GM23248 (cell line): ENCODE results near the gene CYB5R2. TPM values are rescaled to one million over a fixed set of nuclear protein-coding genes. Genes with fewer than 3 reads are reported as not detected.
A peak's percentile ranks its signal among the peaks of the same experiment; 100 is the strongest.

Experiments
- DNase-seq: peaks from one replicate; pipeline ENCODE4 v3.0.0-alpha.2; 2015
- H2AFZ ChIP-seq: fragments of 200-600 bp; sonication (generic); 2 replicates; pipeline ENCODE4 v1.6.1; 2016; ENCODE audit warnings: antibody characterized with exemption
- H3F3A ChIP-seq: fragments of 200-600 bp; sonication (generic); 2 replicates; pipeline ENCODE4 v1.6.1; 2016; ENCODE audit warnings: mild to moderate bottlenecking, antibody characterized with exemption, mixed run types; ENCODE audit not compliant: insufficient read depth
- H3K27ac ChIP-seq: fragments of 200-600 bp; sonication (generic); 2 replicates; pipeline ENCODE4 v1.5.1; 2016; ENCODE audit warnings: mild to moderate bottlenecking
- H3K27me3 ChIP-seq: fragments of 200-600 bp; sonication (generic); replicated peaks from 2 replicates; pipeline ENCODE4 v1.6.1; 2016; ENCODE audit warnings: mild to moderate bottlenecking; ENCODE audit not compliant: insufficient read depth
- H3K36me3 ChIP-seq: fragments of 200-600 bp; sonication (generic); 2 replicates; pipeline ENCODE4 v1.6.1; 2016; ENCODE audit warnings: low read depth, mild to moderate bottlenecking
- H3K4me1 ChIP-seq: fragments of 200-600 bp; sonication (generic); 2 replicates; pipeline ENCODE4 v1.6.1; 2016; ENCODE audit warnings: mild to moderate bottlenecking; ENCODE audit not compliant: insufficient read depth
- H3K4me2 ChIP-seq: fragments of 200-600 bp; sonication (generic); one replicate; pipeline ENCODE4 v1.6.1; 2016; ENCODE audit warnings: mild to moderate bottlenecking; ENCODE audit not compliant: unreplicated experiment
- H3K4me3 ChIP-seq: fragments of 200-600 bp; sonication (generic); 2 replicates; pipeline ENCODE4 v1.5.1; 2016; ENCODE audit warnings: mild to moderate bottlenecking
- H3K79me2 ChIP-seq: fragments of 200-600 bp; sonication (generic); 2 replicates; pipeline ENCODE4 v1.6.1; 2016; ENCODE audit warnings: mild to moderate bottlenecking; ENCODE audit not compliant: insufficient read depth
- H3K9ac ChIP-seq: fragments of 200-600 bp; sonication (generic); 2 replicates; pipeline ENCODE4 v1.6.1; 2016; ENCODE audit warnings: mild to moderate bottlenecking
- H3K9me2 ChIP-seq: fragments of 200-600 bp; sonication (generic); 2 replicates; pipeline ENCODE4 v1.6.1; 2016; ENCODE audit warnings: mixed run types, mild to moderate bottlenecking, moderate library complexity; ENCODE audit not compliant: insufficient read depth
- H3K9me3 ChIP-seq: fragments of 200-600 bp; sonication (generic); one replicate; pipeline ENCODE4 v1.6.1; 2017; ENCODE audit warnings: low read depth
- H4K20me1 ChIP-seq: fragments of 200-600 bp; sonication (generic); 2 replicates; pipeline ENCODE4 v1.6.0; 2016; ENCODE audit not compliant: insufficient read depth
- EZH2 ChIP-seq: fragments of 200-600 bp; sonication (generic); IDR thresholded peaks from 2 replicates; pipeline ENCODE4 v1.6.1; 2018; ENCODE audit warnings: antibody characterized with exemption, mild to moderate bottlenecking; ENCODE audit not compliant: insufficient read depth, poor library complexity, severe bottlenecking
- EZH2phosphoT487 ChIP-seq: fragments of 200-600 bp; sonication (generic); IDR thresholded peaks from 2 replicates; pipeline ENCODE4 v1.6.1; 2018; ENCODE audit warnings: antibody characterized with exemption, moderate library complexity, mild to moderate bottlenecking, low read depth; ENCODE audit not compliant: insufficient read depth
- WGBS, 2 experiments: methylation state at CpG; one replicate each; pipeline ENCODE4 v1.1.6; 2015 to 2017; ENCODE audit warnings: low lambda C conversion rate in 2 of 2, low coverage in 1 of 2; ENCODE audit errors: missing lambda C conversion rate in 2 of 2; 5-methylcytosine and 5-hydroxymethylcytosine counted together
- in situ Hi-C: fragments of 300-500 bp; cut with MboI; formaldehyde crosslinking; loops from 2 replicates; pipeline ENCODE4 v1.15.0; 2020
- polyA plus RNA-seq: library from polyadenylated mRNA; unstranded; fragments of >200 nt; fragmentation: Nextera tagmentation; extraction: Ambion mirVana; gene quantifications from 2 replicates; pipeline ENCODE4 v1.2.1, GENCODE V29; 2016
- total RNA-seq: library from RNA; depleted of rRNA; stranded (reverse); fragments of >200 nt; shearing (Covaris generic); gene quantifications from 2 replicates; pipeline ENCODE4 v1.2.3, GENCODE V29; 2014

The CYB5R2 gene
- total and polyA plus RNA-seq, 2 experiments from 2014 or later: 6.2 to 16.4 TPM

DNA sequence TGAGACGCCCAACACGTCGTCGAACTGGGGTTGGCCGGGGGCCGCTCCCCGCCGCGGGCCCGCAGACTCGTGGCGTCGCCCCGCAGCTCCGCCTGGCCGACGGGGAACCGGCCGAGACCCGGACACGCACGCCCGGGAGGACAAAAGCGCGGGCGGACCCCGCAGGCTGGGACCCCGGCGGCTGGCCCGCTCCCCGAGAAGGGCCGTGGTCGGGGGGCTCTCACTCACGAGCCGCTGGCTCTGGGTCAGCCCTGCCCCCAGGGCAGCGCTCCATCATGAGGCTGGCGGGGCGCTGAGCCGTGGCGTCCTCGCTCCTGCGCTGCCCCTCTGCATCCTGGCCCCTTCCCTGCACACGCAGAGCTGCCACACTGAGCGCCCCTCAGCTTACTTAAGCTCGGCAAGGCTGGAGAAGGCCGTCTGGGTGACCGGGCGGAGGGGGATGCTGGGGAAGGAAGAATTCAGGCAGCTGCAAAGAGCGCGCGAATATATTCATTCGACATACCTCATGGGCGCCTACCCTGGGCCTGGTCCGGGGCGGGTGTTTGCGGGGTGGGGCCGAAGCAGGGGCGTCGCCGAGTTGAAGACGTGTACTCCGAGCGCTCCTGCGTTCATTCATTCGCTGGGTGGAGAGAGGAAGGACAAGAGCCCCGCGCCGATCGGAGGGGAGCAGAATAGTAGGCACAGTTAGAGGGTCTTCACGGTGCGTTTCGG is 579 bp upstream of the CYB5R2 start:
- DNase-seq: peak; percentile 48
- Histone ChIP-seq H3K79me2 (no peaks in the 10 kb centered on the region), H2AFZ (peak overlapping the region; percentile 77), H3F3A (peaks cover 32% of the 10 kb centered on the region), H3K27me3 (no peaks in the 10 kb centered on the region), H3K9me3 (no peaks in the 10 kb centered on the region), H3K9ac (peak overlapping the region; percentile 68), H3K9me2 (no peaks in the 10 kb centered on the region), H3K4me3 (peak overlapping the region; percentile 67), H3K4me1 (peaks cover 17% of the 10 kb centered on the region), H3K36me3 (no peaks in the 10 kb centered on the region), H3K27ac (no peak overlapping the region), H4K20me1 (no peaks in the 10 kb centered on the region), H3K4me2 (peak overlapping the region; percentile 51)
- WGBS, 2 experiments: 10 to 11% methylated on average over 70 to 72 of the region's 72 CpGs
- no peak for TF ChIP-seq EZH2
- no peak for TF ChIP-seq EZH2phosphoT487
- in situ Hi-C loops: no loop called here

DNA sequence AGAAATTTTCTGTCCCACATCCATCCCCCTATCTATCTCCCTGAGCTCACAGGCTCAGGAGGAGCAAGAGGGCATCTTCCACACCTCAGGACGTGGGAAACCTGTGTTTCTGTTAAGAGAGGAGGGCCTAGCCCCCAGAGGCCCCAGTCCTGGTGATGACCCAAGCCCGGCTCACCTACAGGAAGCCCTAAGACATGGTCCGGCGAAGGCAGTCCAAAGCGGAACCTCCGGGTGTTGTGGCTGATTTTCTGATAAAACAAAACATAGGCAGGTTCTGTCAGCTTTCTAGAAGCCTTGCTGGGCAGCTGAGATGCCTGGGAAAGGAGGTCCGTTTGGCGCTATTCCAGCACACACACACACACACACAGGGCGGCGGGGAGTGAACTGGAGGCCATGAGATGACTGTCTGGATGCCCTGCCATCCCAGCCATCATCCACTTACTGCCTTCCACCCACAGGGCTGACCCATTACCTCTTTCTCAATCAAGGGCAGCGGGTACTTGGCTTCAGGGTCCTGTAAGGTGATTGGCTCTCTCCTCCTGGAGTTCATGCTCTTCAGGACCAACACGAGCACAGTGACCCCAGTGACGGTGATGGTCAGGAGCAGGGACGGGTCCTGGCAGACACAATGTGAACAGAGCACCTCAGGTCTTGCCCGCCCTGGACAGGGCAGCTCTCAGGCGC is 882 bp downstream of the CYB5R2 start:
- H3K27ac ChIP-seq: no peak overlapping the region
- H2AFZ ChIP-seq: no peak overlapping the region
- no peaks in the 10 kb centered on the region for H3K9me2 ChIP-seq
- peaks cover 28% of the 10 kb centered on the region for H3F3A ChIP-seq
- no peak overlapping the region for H3K4me2 ChIP-seq
- H3K9ac ChIP-seq: no peak overlapping the region
- peaks cover 14% of the 10 kb centered on the region for H3K4me1 ChIP-seq
- TF ChIP-seq EZH2: no peak
- TF ChIP-seq EZH2phosphoT487: no peak
- WGBS, 2 experiments: 94 to 95% methylated on average over 16 of the region's 16 CpGs
- H3K4me3 ChIP-seq: no peak overlapping the region
- in situ Hi-C loops: no loop called here
- DNase-seq: no peak
- no peaks in the 10 kb centered on the region for H3K36me3 ChIP-seq
- no peaks in the 10 kb centered on the region for H3K27me3 ChIP-seq
- H3K79me2 ChIP-seq: no peaks in the 10 kb centered on the region
- H3K9me3 ChIP-seq: no peaks in the 10 kb centered on the region
- no peaks in the 10 kb centered on the region for H4K20me1 ChIP-seq

DNA sequence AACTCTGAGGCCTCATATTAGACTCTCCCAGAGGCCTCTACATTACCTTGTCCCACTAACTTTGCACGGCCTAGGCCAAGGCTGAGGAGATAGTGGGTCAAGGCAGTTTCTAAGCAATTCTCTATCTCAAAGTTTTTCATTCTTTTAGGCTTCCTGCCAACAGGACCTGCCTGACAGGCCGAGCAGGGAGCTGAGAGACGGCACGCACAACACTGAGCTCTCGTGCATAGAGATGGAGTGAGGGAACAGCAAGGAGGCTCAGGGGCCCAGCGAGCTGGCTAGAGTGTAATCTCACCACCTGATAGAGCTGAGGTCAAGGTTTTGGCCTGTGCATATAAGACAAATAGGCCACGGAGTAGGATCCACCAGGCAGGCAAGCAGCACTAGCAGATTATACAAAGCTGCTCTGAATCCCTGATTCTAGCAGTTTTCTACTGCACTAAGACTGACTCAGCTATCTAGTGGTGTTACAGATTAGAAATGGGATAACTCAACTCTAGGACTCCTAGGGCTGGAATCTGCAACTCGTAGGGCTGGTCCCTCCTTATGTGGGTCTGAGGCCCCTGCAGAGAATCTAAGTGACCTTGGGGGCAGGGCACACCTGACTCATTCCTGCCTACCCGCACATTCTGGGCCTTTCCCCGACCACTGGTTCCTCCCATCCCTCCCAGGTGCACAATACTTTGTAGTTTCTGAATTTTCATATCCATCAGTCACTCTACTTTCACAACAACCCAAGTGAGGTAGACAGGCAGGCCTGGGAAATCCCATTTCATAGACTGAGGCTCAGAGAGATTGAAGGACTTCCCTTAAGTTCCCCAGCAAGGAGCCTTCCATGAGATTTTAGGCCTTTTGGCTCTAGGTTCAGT is 1.7 kb downstream of the CYB5R2 start:
- H2AFZ ChIP-seq: no peak overlapping the region
- peaks cover 20% of the 10 kb centered on the region for H3F3A ChIP-seq
- no peaks in the 10 kb centered on the region for H3K9me2 ChIP-seq
- H3K4me3 ChIP-seq: no peak overlapping the region
- H3K27me3 ChIP-seq: no peaks in the 10 kb centered on the region
- in situ Hi-C loops: no loop called here
- H3K9ac ChIP-seq: no peak overlapping the region
- H3K9me3 ChIP-seq: no peaks in the 10 kb centered on the region
- TF ChIP-seq EZH2 (no peak), EZH2phosphoT487 (no peak)
- peaks cover 5% of the 10 kb centered on the region for H3K4me1 ChIP-seq
- 89 to 94% methylated on average over 10 of the region's 10 CpGs for WGBS, 2 experiments
- no peak overlapping the region for H3K27ac ChIP-seq
- no peaks in the 10 kb centered on the region for H3K36me3 ChIP-seq
- H3K79me2 ChIP-seq: no peaks in the 10 kb centered on the region
- no peaks in the 10 kb centered on the region for H4K20me1 ChIP-seq
- no peak for DNase-seq
- H3K4me2 ChIP-seq: no peak overlapping the region

- Histone ChIP-seq H3K36me3 (no peaks in the 10 kb centered on the region), H3K27me3 (no peaks in the 10 kb centered on the region), H2AFZ (no peak overlapping the region), H3K9me3 (no peaks in the 10 kb centered on the region), H3K9me2 (no peaks in the 10 kb centered on the region), H4K20me1 (no peaks in the 10 kb centered on the region), H3F3A (peaks cover 10% of the 10 kb centered on the region), H3K4me1 (no peaks in the 10 kb centered on the region), H3K4me3 (no peak overlapping the region), H3K79me2 (no peaks in the 10 kb centered on the region), H3K27ac (no peak overlapping the region), H3K4me2 (no peak overlapping the region), H3K9ac (no peak overlapping the region)
- in situ Hi-C loops: no loop called here
- 67 to 73% methylated on average over 4 of the region's 4 CpGs for WGBS, 2 experiments
- no peak for TF ChIP-seq EZH2phosphoT487
- TF ChIP-seq EZH2: no peak
- DNase-seq: no peak
These were observed 2.7 kb downstream of the CYB5R2 start for GRCh38 chr11:7670641-7671040.
